Suprapubic skin (tissue), 4 donors: Measurements from ENCODE around the gene TNNI3K. TPM values are rescaled to one million over a fixed set of nuclear protein-coding genes. Genes with fewer than 3 reads are reported as not detected.

ENCODE experiments used
- DNase-seq, 2 donors: peaks; one replicate each; pipeline ENCODE4 v3.0.0-alpha.2; 2019; ENCODE audit warnings: low spot score in 2 of 2
- H3K27ac ChIP-seq: fragments of 200-600 bp; sonication (generic); one replicate; pipeline ENCODE4 v1.5.1; 2019
- H3K27me3 ChIP-seq: fragments of 200-600 bp; sonication (generic); one replicate; pipeline ENCODE4 v1.5.1; 2019
- H3K36me3 ChIP-seq: fragments of 200-600 bp; sonication (generic); one replicate; pipeline ENCODE4 v1.5.1; 2019
- H3K4me1 ChIP-seq: fragments of 200-600 bp; sonication (generic); one replicate; pipeline ENCODE4 v1.5.1; 2019
- H3K4me3 ChIP-seq: fragments of 200-600 bp; sonication (generic); one replicate; pipeline ENCODE4 v1.5.1; 2019; ENCODE audit warnings: mild to moderate bottlenecking
- H3K9me3 ChIP-seq: fragments of 200-600 bp; sonication (generic); one replicate; pipeline ENCODE4 v1.5.1; 2019
- EP300 ChIP-seq: sonication (generic); formaldehyde crosslinking; IDR thresholded peaks from one replicate; pipeline ENCODE4 v1.6.1; 2017; ENCODE audit warnings: antibody characterized with exemption
- POLR2A ChIP-seq, 2 donors: fragments of 450-650 bp; IDR thresholded peaks; one replicate each; pipeline ENCODE4 v1.6.1; 2017; ENCODE audit warnings: antibody characterized with exemption in 2 of 2, mild to moderate bottlenecking in 2 of 2, moderate library complexity in 2 of 2
- POLR2AphosphoS5 ChIP-seq, 3 donors: sonication (generic); formaldehyde crosslinking; IDR thresholded peaks; one replicate each; pipeline ENCODE4 v1.6.1; 2017; ENCODE audit warnings: antibody characterized with exemption in 3 of 3
- WGBS: methylation state at CpG from one replicate; pipeline ENCODE4 v1.1.5; 2018; 5-methylcytosine and 5-hydroxymethylcytosine counted together
- total RNA-seq, 4 donors: library from RNA; depleted of rRNA; stranded (reverse); fragments of >200 nt; gene quantifications; one replicate each; pipeline ENCODE4 v1.1.0, GENCODE V29; 2016
- TF ChIP-seq, protein P1 (sequence below), 2 donors: fragments of 200-600 bp in 1 of 2; fragments of 450-650 bp in 1 of 2; sonication (generic) in 1 of 2; IDR thresholded peaks; one replicate each; pipeline ENCODE4 v1.5.1; 2016 to 2019; ENCODE audit warnings: antibody characterized with exemption in 2 of 2, mild to moderate bottlenecking in 1 of 2, moderate library complexity in 1 of 2

Gene TNNI3K
- total RNA-seq, 4 donors from 2014 or later: 0.76 to 3.2 (median 1.1) TPM; not detected in 1

DNA sequence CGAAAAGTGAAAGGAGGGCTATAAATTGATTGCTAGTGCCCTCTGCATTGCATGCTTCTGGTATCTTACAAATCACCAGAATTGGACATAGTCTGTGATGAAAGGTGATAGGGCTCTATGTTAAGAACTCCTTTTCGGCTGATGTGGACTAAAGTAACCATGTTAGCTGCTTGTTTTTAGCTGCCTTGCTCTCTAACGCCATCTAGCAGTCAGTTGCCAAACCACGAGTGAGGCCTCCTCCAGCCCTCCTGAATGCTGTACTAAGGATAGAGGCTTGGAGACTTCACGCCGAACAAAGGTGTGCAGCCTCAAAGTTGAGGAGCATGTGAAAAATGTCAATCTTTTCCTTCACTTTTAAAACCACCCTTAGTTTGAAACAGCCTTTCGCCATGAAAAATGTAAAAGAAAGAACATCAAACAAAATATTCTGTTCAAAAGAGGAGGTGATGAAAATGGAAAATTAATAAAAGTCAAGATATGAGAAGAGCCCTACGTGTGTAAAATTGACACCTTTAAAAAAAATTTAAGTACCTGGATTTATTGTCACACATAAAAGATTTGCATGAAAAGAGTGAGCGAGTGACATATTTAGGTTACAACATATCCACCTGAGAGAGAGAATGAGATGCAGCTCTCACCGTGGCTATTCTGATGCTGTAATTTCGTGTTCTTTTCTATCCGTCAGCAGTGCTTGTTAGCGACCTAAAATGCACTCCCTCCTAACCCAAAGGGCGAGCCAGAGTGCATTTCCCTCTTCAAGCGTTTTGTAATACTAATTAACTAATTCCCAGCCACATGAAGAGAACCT, 269.1 kb downstream of the TNNI3K start:
- DNase-seq: no peak
- Histone ChIP-seq H3K27ac (no peak overlapping the region), H3K27me3 (no peaks in the 10 kb centered on the region), H3K4me3 (no peak overlapping the region), H3K9me3 (no peaks in the 10 kb centered on the region), H3K36me3 (no peaks in the 10 kb centered on the region), H3K4me1 (no peaks in the 10 kb centered on the region)
- TF ChIP-seq, protein P1, sequence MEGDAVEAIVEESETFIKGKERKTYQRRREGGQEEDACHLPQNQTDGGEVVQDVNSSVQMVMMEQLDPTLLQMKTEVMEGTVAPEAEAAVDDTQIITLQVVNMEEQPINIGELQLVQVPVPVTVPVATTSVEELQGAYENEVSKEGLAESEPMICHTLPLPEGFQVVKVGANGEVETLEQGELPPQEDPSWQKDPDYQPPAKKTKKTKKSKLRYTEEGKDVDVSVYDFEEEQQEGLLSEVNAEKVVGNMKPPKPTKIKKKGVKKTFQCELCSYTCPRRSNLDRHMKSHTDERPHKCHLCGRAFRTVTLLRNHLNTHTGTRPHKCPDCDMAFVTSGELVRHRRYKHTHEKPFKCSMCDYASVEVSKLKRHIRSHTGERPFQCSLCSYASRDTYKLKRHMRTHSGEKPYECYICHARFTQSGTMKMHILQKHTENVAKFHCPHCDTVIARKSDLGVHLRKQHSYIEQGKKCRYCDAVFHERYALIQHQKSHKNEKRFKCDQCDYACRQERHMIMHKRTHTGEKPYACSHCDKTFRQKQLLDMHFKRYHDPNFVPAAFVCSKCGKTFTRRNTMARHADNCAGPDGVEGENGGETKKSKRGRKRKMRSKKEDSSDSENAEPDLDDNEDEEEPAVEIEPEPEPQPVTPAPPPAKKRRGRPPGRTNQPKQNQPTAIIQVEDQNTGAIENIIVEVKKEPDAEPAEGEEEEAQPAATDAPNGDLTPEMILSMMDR (IDR thresholded peaks at IDR 0.05): peak in 1 of 2 donors; percentile 49
- TF ChIP-seq POLR2AphosphoS5 (IDR thresholded peaks at IDR 0.05) (no peak), EP300 (no peak), POLR2A (IDR thresholded peaks at IDR 0.05) (no peak)
- 46% methylated on average over 15 of the region's 15 CpGs for WGBS

DNA sequence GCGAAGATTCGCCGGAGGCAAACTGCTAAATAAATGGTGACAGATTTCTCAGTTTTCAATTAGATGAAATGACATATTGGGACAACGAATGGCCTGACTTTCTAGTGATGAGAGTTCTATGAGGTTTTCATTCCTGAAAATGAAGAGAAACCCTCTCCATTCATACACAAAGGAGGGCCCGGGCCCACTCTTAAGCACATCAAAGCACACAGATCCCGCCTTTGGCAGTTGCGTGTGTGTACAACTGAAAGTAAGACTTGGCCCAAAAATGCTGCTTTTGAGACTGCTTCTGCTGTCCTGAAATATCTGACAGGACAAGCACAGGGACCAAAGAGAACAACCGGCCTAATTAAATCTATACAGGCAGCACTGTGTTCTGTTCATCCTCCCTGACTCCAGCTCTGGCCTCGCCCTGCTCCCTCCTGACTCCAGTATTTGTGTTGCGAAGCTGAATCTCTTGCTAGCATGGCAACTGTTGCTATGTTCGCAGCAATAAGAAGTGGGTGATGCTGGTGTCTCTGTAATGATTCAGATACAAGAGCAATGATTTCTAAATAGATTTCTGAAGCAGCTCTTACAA, 269.8 kb downstream of the TNNI3K start:
- WGBS: 61% methylated on average over 11 of the region's 11 CpGs
- no peak overlapping the region for H3K4me3 ChIP-seq

DNA sequence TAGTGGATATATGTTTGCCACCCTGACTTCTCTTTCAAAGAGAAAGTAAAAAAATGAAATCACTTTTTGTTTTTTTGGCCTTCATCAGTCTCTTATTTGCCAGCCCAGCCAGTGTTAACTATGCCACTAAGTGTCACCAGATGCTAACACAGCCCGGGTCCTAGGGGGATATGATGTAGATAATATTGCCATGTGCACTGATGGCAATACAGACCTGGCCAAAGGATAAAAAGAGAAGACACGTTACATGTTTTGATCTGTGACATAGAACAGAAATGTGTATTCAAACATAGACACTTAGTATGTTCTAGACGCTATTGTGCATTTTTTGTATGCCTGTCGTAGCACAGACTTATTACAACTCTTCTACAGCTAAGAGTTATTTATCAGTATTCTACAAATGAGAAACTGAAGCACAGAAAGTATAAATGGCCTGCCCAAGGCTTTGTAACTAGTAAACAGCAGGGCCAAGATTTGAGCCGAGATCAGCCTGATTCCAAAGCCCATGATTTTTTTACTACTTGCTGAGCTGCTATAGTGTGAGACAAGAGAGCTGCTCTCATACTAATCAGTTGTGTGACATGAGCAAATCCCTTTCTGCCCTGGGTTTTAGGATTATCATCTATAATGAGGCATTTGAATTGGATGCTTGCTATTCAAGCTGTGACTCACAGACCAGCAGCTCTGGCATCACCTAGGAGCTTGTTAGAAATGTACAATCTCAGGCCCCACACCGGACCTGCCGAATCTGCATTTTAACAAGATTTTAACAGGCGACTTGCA, 270.9 kb downstream of the TNNI3K start:
- no peak for DNase-seq
- H3K27ac ChIP-seq: no peak overlapping the region
- no peaks in the 10 kb centered on the region for H3K27me3 ChIP-seq
- WGBS: 77% methylated on average over 8 of the region's 8 CpGs
- no peaks in the 10 kb centered on the region for H3K9me3 ChIP-seq
- no peak overlapping the region for H3K4me3 ChIP-seq
- TF ChIP-seq, protein P1 (IDR thresholded peaks at IDR 0.05): no peak
- no peak for TF ChIP-seq POLR2AphosphoS5 (IDR thresholded peaks at IDR 0.05)
- no peak for TF ChIP-seq EP300
- TF ChIP-seq POLR2A (IDR thresholded peaks at IDR 0.05): no peak
- H3K4me1 ChIP-seq: no peaks in the 10 kb centered on the region
- no peaks in the 10 kb centered on the region for H3K36me3 ChIP-seq

More for the DNA sequence above, 269.8 kb downstream of the TNNI3K start:
- H3K4me1 ChIP-seq: no peaks in the 10 kb centered on the region
- H3K27me3 ChIP-seq: no peaks in the 10 kb centered on the region
- H3K9me3 ChIP-seq: no peaks in the 10 kb centered on the region
- TF ChIP-seq POLR2A (IDR thresholded peaks at IDR 0.05): no peak
- no peak for TF ChIP-seq POLR2AphosphoS5 (IDR thresholded peaks at IDR 0.05)
- TF ChIP-seq, protein P1 (IDR thresholded peaks at IDR 0.05): no peak
- no peak for TF ChIP-seq EP300
- DNase-seq: no peak
- no peaks in the 10 kb centered on the region for H3K36me3 ChIP-seq
- no peak overlapping the region for H3K27ac ChIP-seq

DNA sequence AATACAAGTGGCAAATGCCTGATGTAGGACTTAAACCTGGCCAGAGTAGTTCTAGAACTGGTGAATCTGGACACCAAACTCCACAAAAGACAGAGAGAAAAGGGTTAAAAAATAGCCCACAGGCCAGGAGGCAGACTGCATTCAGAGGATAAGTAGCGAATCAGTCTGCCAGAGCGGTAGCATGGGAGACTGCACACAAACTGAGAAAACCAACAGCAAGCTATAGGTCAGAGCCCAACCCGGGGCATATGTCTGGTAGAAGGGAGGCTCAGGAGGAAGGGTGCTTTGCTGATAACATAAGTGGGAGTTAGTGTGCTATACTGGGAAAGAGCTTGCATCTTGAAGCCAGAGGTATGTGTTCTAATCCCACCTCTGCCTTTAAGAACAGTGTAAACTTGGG, 273.3 kb downstream of the TNNI3K start:
- no peak for DNase-seq
- Histone ChIP-seq H3K4me1 (no peaks in the 10 kb centered on the region), H3K4me3 (no peak overlapping the region), H3K27ac (no peak overlapping the region), H3K27me3 (no peaks in the 10 kb centered on the region), H3K9me3 (no peaks in the 10 kb centered on the region), H3K36me3 (no peaks in the 10 kb centered on the region)
- no peak for TF ChIP-seq POLR2AphosphoS5 (IDR thresholded peaks at IDR 0.05)
- TF ChIP-seq, protein P1 (IDR thresholded peaks at IDR 0.05): no peak
- no peak for TF ChIP-seq POLR2A (IDR thresholded peaks at IDR 0.05)
- TF ChIP-seq EP300: no peak
- 36% methylated on average over 3 of the region's 3 CpGs for WGBS
